Stimulated activated CD8-positive, alpha-beta memory T cell treated with anti-CD3 and anti-CD28 coated beads, Interleukin-7, amount 100 ng/mL, for 4 hours (primary cell): Measurements from ENCODE around the gene MYL12B.

ENCODE experiments used
- DNase-seq, 2 donors: peaks; one replicate each; pipeline ENCODE4 v3.0.0-alpha.2; 2020; ENCODE audit warnings: low read depth in 2 of 2

MYL12B gene

DNA sequence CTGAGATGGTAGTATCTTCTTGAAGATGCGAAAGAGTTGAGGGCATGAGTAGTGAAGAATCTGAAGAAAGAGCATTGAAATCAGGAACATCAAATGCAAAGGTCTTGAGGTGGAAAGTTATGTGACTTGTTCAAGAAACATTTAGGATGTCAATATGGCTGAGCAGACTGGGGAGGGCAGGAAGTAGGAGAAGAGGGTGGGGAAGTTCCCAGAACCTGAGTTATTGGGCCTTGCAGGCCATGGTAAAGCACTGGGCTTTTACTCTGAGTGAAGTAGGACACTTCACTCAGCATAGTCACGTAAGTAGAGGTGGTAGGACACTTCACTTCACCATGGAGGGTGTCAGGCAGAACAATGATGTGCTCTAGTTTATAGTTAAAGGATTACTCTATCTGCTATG lies 26.1 kb upstream of the MYL12B start:
- DNase-seq: no peak

DNA sequence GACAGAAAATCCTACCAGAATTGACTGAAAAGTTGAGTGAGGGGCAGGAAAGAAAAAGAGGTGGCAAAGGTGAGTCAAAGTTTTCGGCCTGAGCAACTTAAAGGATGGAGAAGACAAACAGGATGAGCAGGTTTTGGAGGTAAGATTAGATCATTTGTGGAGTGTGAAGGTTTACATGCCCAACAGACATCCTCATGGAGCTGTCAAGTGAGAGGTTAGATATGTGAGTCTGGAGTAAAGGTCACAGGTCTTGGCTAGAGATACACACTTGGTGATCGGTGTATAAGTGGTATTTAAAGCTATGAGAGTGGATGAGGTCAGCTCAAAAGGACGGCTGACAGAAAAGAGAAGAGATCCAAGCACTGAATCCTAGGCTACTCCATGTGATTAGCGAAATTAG lies 25.5 kb upstream of the MYL12B start:
- no peak for DNase-seq

DNA sequence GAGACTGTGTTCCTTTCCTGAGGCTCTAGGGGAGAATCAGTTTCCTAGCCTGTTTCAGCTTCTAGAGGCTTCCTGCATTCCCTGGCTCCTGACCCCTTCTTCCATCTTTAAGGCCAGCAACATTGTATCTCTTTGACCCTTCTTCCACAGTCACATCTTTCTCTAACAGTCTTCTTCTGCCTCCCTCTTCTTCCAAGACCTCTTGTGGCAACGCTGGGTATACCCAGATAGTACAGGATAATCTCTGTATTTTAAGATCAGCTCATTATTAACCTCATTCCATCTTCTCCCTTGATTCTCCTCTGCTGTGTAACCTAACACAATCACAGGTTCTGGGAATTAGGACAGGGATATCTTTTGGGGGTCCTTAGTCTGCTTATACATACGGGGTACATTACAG lies 23.2 kb upstream of the MYL12B start:
- no peak for DNase-seq

DNA sequence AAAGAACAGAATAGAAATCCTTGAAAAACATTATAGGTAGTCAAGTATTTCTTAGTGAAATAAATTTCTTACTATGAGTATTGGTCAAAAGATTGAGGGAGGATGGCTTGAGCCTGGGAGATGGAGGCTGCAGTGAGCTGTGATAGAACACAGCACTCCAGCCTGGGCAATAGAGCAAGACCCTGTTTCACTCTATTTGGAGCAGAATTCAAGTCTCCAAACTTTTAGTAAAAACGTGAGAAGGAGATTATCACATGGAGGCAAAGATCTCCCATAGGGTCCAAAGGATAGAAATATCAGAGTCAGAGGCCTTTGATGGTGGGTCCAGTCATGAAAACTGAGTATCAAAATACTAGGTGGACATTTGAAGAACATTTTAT lies 16.8 kb upstream of the MYL12B start:
- no peak for DNase-seq

DNA sequence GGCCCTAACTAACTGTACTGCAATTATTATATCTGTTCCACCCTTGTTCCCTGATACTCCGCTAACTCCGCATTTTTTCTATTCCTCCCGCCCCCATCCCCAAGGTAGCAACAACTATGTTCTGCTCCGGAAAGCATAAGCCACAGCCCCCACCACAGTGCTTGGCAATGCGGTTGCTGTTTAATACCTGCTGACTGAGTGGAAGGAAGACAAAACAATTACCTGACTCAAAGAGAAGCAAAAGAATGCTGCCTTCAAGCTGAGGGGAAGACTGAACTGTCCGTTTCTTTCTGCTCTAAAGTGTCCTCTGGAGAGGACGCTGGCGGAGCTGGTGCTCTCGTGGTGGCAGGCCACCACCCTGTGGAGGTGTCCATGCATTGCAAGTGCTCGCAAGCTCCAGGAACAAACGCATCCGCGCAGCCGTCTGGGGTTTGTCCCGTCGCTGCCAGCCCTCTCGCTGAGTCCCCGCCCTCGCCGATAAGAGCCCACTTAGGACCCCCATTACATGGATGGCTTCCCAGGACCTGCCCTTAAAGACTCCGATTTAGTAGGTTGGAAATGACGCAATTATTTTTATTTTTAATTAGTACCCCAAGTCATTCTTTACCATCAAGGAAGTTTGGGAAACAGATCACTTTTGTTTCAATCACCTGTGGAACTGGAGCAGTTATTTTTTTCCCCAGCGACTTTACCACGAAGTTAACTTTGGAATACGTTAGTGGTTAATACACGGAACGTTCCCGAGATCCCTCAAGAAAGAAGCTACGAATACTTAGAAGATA lies 15.9 kb upstream of the MYL12B start:
- peak; percentile 64 to 72 for DNase-seq

DNA sequence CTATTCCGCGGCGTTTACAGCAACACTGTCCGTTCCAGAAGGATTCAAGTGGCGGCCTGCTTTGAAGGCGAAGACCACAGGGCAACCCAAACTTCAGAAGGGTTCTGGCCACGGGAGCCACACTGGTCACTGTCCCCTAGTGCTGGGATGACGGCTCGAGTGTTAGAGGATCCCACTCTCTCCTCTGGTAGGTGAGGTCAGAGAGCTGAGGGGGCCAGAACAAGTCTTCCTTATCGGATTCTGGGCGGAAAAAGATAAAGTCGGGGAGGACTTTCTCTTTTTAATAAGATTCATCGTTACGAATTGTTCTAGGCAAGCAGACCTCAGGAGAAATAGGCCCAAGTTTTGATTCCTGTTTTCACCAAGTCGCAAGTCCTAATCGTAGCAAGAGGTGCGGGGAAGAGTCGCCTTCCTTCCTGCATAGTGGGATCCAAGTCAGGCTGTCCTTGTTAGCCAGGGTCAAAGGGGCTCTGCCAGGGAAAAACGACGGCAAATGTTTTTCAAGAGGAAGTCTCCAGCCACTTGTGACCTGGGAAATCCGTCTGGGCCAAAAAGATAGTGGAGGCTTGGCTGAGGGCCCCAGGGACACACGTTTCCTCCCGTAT lies 15.2 kb upstream of the MYL12B start:
- DNase-seq: no peak

DNA sequence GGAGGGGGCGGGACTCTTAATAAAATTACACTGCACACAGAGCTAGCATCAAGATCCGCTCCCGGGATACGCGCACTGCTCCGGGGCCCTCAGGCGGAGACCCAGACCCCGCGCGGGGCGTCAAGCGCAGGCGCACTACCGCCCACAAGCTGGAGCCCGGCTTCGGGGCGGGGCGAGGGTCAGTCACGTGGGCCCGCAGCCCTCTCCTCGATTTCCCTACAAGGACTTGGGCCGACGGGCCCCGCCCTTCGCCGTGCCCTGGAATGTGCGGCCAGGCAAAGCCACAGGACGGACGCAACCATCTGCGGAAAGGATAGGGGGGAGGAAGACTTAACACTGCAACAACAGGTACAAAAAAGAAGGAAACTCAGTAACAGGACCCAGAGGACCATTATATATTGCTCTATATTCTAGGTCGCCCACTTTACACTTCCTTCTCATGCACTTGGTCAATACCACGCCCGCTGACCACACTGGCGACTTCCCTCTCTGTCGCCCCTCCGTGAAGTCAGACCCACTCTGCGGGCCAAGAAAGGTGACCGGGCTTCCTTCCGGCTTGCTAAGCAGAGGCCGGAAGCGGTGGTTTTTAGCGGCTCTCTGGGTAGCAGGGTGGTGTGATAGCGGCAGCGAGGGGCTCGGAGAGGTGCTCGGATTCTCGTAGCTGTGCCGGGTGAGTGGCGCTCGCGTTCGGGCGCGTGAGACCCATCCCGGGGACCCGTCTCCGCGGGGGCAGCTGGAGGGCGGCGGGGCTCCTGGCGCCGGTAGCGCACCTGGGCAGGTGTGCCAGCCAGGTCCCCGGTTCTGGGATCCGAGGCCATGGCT lies 14.5 kb upstream of the MYL12B start, which contains the start of gene MYL12A:
MYL12A (plus strand) TSS at position 562 of the 822 bp plus-strand sequence. CDS start 5,447 bp downstream, outside the sequence.
- peak; percentile 84 to 89 for DNase-seq

DNA sequence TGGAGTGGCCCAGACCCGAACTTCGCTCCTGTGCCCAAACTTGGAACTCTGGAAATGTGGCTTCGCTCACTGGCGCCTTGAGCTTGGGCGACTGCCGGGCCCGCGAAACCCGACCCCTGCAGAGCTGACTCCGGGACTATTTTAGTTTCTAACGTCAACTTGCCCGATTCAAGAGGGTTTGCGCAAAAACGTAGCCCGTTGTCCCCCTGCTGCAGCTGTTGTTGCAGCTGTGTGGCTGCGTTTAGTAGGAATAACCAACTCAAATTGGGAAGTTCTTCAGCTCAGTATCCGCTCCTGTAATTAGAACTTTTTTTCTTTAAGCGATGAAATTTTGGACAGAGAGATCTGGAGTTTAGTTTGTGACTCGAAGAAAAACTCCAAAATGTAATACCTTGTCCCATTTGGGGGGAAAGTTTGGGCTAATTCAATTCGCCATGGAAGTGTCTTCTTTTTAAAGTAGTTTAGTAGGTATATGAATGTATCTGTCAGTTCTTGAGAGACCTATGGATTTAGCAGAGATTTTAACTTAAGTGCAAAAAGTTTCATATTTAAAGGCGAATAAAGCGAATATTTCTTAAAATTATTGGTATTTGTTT lies 13.8 kb upstream of the MYL12B start:
- no peak for DNase-seq

DNA sequence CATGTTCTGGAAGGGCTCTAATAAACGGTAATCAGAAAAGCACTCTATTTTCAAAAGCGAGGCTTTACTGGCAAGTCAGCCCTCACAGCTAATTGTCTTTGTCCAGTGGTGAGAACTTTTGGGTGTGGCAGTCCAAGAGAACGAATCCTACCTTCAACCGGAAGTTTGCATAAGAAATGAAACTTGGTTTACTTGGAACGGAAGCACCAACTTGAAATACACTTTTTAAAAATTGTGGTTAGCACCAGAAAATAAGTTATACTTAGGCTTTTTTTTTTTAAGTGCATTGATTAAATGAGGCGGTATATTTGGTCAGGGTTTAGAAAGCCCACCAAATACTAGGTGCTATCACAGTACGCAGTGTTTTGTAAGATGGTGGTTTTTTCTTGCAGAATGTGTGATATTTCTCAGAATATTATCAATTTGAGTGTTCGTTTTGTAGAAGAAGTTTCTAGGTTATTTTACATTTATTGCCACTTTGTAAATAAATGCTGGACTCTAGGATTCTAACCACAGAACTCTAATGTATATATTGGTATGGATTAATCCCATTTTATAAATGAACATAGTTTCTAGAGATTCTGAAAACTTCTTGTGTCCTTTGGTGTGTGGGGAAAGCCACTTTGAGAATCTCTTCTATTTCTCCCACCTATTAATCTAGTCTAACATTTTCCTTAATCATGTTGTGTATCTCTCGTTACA lies 13.1 kb upstream of the MYL12B start:
- no peak for DNase-seq

DNA sequence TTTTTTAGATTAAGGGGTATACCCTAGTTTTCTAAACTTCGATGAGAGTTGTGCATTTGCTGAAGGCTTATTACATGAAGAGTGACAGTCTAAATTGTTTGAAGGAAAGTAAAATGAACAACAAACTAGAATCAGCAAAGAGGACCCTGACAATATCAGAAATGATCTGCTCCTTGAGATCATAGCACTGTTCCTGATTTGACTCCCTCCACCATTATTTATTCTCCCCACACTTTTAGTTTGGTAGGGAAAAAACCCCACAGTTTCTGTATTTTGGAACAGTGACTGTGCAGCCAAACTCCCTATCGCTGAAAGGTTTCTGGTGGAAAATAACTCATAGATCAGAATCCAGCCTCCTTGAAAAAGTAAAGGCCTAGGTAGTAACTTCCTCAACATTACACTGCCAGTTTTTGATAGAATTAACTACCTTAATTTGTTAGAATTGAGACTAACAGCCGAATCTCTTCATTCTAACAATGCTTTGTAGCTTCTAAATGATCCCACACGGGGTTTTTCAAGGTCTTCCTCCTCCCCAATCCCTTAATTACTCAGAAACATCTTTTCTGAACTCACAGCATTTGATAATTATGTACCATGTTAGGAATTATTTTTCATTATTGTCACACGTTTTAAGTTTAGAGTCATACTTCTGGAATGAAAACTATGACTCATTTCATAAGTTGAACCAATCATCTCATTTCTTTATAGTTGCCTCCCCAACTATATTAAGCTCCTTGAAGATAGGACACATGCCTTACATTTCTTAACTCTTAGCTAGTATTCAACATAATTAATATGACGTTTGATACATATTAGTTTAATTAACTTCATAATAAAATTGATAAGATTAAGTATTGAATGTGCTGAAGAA lies 11.5 kb upstream of the MYL12B start:
- DNase-seq: no peak

DNA sequence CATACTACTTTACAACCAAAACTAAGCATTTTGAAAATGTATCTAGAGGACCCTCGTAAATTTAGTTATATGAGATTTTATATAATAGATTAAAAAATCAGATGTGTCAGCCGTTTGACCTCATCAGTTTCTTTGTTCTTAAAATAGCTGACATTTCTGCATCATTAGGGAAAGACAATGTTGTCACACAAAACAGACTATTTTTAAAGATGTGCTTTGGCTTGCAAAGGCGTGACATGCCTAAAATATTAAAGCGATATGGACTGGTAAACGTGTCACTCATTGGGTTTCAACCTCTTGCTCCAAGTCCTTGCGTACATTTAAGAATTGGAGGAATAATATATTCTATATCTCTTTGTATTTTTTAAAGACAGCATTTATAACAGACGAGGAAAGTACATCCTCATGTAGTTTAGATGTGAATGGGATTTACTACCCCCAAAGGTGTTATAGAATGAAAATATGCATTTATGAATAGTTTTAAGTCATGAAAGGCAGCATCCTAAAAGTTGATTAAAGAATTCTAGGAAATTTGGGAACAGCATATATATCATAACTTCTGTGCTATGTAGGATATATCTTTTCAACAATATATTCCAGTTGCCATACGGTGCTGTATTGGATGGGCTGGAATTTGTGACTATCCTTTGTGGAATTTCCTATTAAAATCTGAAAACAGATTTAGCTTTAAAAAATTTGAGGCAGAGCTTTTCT lies 10.5 kb upstream of the MYL12B start:
- DNase-seq: no peak

DNA sequence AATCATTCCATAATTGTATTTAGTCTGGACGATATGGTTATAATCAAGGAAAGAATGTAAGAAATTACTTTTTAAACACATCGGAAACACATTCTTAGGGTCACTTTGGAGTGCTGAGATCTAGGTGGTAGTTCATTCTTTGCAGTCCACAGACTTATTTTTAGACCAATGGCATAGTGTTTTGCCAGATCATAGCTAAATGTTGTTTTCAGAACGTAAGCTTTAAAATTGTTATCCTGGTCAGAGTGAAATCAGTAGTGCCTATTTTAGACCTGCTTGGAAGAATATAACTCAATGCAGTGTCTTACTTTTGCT lies 10.0 kb upstream of the MYL12B start:
- no peak for DNase-seq

DNA sequence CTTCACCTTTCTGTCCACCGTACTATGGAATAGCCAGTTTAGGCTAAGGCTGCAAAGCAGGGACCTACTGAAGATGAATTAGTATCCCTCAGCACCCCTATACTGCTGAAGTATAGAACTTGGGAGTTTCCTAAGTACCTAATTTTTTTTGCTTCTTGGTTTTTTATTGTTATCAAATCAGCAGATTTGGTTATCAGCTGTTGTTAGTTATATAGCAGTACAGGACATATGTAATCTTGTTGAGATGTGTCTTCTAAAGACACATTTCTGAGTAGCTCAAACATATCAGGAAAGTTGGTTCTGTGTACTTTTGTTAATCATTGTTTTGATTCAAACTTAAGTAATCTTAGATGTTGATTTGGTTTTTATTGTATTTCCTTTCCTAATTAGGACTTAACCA lies 9.1 kb upstream of the MYL12B start:
- DNase-seq: no peak

DNA sequence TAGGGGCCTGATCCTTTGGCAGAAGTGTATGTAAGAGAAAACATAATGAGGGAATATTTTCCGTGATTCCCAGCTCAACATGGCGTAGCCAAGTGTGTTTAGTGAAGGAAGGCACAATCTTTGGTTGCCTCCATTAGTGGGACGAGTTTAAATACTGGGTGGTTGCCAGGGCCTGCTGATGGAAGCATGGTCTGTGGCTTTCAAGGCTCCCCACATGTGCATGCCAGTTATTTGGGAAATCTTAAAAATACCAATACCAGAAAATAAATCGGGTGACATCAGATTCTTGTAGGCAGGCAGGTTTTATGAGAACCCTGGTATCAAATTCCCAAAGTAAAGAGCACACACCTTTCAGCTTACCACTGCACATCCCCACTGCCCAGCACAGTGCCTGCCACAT lies 7.2 kb upstream of the MYL12B start:
- DNase-seq: no peak

DNA sequence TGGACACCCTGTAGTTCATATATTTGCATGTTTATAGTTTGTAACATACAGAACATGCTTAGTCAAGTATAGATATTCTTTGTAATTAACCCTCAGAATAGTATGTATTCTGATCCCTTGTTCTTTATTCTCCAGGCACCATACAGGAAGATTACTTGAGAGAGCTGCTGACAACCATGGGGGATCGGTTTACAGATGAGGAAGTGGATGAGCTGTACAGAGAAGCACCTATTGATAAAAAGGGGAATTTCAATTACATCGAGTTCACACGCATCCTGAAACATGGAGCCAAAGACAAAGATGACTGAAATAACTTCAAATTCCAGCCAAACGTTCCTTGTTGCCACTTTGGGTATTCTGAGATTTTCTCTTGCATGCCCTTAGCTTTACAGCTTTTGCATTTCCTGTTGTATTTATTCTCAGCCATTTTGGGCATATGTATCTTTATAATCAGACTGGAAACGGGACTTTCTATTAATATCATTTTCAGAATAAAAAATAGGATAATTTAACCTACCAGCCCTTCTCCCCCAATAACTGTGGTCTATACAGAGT lies 6.2 kb upstream of the MYL12B start:
- DNase-seq: no peak

DNA sequence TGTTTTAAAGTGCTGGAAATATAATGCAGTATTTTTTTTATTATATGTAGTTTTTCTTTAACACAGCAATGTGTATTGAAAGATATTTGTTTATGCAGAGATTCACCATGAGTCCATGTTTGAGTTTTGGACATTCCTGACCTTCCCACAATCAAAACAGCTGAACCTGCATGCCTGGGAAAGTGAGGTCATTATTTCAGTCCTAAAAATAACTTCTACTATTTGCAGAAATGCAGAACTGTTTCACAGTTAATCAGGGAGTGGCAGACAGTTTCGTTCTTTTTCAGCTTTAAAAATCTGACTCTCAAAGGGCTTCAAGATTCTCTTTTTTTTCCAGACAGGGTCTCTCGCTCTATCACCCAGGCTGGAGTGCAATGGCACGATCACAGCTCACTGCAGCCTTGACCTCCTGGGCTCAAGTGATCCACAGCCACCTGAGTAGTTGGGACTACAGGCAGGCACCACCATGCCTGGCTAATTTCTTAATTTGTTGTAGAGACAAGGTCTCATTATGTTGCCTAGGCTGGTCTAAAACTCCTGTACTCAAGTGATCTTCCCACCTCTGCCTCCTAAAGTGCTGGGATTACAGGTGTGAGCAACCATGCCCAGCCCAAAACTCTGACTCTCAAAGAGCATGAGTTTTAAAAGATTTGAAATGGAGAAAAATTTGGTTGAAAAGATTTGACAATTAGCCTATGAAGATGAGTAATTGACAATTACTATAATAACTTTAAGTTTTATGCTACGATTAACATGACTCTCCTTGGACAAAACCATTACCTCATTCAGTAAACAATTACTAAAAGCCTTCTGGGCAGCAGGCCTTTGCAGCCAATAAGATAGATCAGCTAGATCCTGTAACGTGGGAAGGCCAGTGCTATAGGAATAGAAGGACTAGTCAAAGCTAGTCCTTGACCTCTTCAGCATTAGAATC lies 5.0 kb upstream of the MYL12B start:
- no peak for DNase-seq

DNA sequence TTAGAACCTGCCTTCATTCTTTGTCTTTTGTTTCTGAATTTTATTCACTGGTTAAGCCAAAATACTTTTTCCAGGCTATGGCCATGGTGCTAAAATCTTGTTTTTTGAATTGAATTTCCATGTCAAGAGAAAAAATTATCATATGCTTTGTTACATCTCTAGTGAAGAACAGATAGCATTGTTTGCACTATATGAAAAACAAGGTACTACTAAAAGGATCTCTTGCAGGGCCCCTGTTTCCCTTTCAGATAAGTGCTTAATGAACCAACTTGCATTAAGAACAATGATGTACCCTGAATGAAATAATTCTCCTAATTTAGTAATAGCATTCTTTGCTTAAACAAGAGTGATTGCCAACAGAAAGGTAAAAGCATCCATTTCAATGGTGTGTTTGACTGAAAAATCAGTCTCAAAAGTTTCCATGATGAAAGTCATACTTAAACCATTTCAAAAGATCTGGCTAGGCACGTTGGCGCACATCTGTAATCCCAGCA lies 4.3 kb upstream of the MYL12B start:
- DNase-seq: no peak

DNA sequence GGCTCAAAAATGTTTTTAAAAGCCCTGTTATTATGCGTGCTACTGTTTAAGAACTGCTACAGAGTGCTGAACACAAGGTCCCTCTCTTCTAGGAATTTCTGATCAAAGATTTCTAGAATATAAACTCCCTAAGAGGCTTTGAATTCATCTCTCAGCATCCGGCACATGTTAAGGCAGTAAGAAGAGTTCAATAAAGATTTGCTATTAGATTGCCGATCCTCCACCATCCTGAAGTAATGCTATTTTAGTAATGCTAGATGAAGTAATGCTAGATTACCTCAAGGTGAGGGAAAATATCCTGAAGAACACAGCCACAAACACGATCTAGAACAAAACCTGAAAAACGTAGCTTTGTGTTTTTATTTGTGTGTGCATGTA lies 949 bp upstream of the MYL12B start:
- no peak for DNase-seq
